HG03060 (cell line): ENCODE results near the gene ATG4A.

ENCODE experiments used
- ATAC-seq: cut with Tn5 transposase; IDR thresholded peaks from one replicate; pipeline ENCODE4 v1.9.1; 2021; ENCODE audit warnings: low read depth, moderate number of reproducible peaks; ENCODE audit not compliant: unreplicated experiment

Gene ATG4A

DNA sequence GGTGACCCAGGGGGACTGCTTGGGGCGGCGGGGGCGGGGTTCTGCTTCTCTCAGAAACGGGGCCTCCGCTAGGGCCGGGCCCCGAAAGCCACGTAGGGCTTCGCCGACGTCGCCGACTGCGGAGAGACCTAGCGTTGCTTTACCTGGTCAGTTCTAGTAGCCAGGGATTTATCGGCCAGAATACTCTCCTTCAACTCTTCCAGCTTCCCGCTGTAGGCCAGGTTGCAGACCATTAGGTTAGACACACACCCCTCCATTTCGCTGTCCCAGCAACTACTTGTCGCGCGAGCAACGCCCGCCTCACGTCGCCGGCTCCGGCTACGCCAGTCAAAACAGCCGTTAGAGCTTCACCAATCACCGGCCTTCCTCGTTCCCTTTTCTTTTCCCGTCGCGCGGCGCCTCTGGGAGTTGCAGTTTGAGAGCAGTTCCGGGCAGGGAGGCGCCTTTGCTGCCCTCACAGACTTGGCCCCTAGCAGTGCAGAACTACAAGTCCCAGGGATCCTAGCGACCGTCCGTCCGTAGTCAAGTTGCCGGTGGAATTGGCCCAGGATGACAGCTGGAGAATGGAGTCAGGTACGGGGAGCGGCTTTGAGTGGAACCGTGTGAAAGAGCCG, at the start of gene ATG4A, which contains the start of gene PSMD10:
TSS of gene ATG4A (plus strand) at position 515 of the 614 bp plus-strand sequence. CDS start at position 564, 49 bp downstream.
TSS of gene PSMD10 (minus strand) at position 279 of the 614 bp plus-strand sequence. CDS start at position 257, 22 bp downstream.
- peak; percentile 91 for ATAC-seq

GRCh38 chrX:108044554-108045256, 46.9 kb upstream of the ATG4A start, which contains the start of gene VSIG1:
VSIG1 (plus strand) TSS chrX:108045065; CDS start chrX:108045131, 66 bp downstream.
- ATAC-seq, result no peak

DNA sequence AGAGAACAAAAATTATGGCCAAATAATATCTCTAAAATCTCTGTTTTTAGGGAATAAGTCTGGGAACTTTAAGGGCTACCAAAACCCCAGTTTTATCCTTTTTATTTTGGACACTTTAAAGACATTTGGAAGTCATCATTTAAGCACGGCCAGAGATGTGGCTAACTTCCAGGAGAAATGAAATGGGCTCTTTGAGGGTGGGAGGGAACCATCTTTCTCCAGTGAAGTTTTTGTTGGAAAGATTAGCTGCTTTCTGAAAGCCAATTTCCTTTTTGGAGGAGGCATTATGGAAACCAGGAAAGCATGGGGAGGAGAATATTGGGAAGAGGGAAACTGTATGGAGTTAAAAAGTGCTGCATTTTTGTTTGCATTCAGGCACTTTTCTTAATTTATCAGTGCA, 41.9 kb upstream of the ATG4A start:
- no peak for ATAC-seq

DNA sequence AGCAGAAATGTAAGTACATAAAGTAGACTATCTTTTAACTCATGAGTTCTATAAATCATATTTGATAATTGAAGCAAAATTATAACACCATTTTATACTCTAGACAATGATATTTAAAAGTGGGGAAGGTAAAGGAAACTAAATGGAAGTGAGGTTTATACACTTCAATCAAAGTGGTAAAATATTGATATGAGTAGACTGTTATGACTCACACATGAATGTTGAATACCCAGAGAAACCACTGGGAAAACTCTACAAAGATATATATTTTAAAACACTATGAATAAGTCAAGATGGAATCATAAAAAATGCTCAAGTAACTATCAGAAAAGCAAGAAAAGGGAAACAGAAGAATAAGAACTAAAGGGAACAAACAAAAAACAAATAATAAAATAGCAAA, 38.4 kb upstream of the ATG4A start:
- no peak for ATAC-seq

DNA sequence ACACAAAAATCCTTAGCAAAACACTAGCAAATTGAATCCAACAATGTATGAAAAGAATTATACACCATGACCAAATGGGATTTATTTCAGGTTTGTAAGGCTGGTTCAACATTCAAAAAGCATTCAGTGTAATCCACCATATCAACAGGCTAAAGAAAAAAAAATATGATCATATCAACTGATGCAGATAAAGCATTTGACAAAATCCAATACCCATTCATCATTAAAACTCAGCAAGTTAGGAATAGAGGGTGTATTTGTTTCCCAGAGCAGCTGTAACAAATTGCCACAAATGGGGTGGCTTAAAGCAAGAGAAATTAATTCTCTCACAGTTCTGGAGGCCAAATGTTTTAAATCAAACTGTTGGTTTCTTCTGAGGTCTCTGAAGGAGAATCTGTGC, 36.0 kb upstream of the ATG4A start:
- ATAC-seq, result no peak

DNA sequence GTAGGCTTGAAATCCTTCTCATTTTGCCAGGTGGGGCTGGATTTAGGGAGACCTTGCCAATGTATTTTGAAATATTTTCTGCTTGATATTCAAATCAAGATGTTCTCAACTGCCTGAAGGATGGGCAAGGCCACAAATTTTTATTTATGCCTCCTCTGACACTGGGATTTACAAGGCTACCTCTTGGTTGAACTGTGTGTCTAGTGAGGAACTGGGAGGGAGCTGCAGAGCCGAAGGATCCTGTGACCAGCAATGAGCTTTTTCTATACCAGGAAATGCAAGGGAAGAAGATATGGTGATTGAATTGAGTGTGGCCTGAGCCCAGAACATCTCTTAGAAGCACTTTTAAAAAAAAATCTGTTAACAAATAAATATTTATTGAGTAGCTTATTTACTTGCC, 31.8 kb upstream of the ATG4A start:
- ATAC-seq, result no peak

DNA sequence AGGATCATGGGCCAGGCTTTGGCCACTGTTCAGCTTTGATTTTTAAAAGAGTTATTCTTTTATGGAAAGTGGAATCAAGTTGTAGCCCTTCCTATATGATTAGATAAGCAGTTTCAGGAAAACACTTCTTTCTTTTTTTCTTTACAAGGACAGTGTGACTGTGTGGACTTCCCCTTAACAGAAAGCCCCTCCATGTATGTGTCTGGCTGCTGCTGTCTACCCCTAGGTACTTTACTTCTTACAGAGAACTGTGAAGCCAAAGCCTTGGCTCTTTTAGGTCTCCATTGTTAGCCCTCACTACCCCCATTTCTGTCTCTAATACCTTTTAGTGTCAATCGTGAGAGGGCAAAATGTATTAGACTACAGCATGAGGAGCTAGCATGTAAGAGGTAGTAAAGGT, 27.6 kb upstream of the ATG4A start:
- ATAC-seq, result no peak

DNA sequence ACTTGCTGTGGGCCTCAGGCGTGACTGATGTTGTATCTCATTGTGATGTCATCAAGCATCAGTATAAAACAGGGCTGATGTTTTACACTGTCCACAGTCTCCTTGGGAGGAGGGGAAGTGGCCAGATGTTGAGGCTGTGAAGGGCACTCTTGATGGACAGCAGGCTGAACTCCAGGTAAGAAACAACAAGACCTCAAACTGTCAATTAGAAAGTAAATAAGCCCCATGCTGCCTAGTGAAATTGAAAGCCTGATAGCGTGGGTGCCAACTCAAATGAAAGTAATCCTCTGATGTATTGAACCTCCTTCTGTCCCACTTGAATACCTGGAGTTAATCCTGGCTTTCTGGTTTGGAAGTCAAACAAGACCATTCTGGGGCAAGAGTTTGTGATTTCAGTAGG, 27.0 kb upstream of the ATG4A start:
- no peak for ATAC-seq

GRCh38 chrX:108068121-108068520, 23.5 kb upstream of the ATG4A start:
- no peak for ATAC-seq

DNA sequence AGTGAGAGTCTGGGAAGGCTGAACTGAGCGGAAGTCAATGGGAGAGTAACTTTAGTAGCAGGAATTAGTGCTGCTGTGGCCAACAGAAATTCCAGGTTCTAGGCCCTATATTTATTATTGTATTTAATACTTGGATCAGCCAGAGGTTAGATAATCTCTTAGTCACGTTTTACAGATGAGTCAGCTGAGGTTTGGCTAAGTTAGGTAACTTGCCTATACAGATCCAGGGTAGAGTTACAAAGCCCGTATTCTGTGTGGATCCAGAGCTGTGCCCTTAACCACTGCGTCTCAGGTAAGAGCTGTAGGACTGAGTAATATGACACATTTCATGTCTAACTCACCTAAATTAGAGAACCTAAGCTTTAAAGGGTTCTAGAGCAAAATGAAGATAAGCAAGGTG, 20.7 kb upstream of the ATG4A start:
- ATAC-seq, result no peak

- no peak for ATAC-seq
These were observed 20.0 kb upstream of the ATG4A start for GRCh38 chrX:108071578-108071977.

- no peak for ATAC-seq
These were observed 18.8 kb upstream of the ATG4A start for GRCh38 chrX:108072746-108073145.

DNA sequence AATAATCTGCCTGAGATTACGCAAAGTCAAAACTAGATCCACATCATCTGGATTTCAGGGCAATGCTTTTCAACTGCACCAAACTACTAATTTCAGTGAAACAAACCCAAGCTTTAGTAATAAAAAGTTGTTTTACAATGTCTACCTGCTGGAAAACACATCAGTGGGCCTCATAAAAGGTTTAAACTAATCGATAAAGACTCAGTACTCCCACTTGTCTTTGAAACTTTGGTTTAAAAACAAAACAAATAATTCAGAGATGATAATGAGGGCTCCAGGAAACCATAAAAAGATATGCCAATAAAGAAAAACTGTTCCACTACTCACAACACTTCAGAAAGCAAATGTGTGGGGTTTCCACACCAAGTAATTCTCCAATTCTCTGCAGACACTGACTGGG, 10.5 kb upstream of the ATG4A start:
- ATAC-seq, result no peak

- ATAC-seq, result no peak
These were observed 3.8 kb upstream of the ATG4A start for GRCh38 chrX:108087792-108088191.

DNA sequence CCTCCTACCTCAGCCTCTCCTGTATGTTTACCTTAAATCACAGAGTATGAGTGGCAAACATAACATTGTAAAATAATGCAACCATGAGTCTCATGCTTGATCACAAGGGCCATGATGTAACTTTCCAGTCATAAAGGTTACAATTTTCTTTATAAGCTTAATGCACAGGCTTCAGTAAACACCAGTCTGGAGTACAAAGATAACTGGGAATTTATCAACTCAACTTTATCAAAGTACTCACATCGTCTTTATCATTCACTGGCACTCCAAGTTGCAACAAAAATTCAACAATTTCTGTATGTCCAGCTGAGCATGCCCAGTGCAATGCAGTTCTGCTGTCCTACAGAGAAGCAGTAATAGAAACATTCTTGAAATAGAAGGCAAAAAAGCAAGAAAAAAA, 3.1 kb upstream of the ATG4A start:
- ATAC-seq, result no peak

DNA sequence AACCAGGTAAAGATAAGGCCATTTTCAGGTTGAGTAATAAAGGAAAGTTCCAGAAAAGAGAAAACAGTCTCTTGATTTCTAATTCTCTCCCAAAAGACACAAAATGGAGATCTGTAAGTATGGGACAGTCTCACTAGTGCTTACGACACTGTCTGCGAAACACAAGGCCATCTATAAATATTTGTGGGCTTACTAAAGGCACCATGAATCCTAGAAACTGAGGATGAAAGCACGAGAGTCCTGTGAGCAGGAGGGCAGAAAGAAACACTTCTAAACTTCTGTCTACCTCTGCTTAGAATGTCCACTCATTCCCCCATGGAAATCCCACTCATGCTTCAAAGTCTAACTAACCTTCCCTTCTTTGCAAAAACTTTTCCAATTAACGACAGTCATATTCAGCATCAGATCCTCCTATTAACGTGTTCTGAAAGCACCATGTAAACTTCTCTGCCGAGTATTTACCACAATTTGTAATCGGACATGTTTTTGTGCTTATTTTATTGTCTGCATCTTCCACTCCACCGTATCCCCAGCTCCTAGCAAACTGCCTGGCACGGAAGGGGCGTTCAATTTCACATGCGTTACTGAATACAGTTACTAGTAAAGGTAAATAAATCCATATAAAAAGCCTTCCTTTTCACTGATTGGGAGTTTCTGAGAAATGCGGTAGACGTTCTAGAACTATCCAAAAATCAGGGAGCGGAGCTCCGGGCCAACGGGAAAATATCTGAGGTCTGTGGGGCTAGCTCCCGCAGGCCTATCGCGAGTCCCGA, 901 bp upstream of the ATG4A start:
- ATAC-seq, result no peak

DNA sequence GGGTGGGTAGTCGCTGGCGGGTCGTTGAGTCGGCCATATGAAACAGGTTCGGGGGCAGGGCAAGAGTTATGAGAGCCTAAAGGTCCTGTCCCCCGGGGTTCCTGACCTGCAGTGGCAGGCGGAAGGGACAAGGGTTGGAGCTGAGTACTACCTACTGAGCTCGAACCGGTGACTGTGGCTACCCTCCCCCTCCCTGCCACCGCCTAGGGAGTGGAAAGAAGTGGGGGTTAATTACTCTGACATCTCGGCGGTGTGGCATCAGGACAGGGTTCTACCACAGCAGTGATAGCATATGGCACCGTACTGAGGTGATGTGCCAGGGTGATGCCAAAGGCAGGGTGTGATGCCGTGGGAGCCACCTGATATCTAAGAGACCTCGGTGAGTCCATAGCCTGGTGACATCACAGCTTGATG, 307 bp downstream of the ATG4A start:
- peak; percentile 19 for ATAC-seq

GRCh38 chrX:108097380-108097779, 5.8 kb downstream of the ATG4A start:
- ATAC-seq, result no peak

DNA sequence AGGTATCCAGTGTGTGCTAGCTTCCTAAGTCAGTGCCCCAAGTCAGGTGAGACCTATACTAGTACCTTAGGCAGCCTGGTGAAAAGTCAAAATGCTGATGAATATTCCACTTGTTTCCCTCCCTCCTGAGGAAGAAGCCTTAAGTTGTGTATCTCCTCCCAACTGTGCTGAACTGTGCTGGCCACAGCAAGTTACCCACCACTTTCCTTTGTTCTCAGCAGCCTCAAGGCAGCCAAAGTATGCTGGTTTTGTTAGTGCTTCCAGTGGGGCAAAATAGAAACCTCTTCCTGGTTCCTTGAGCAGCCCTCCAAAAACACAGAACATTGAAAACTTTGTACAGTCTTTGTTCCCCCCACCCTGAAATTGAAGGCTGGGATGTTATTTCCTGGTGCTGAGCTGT, 13.9 kb downstream of the ATG4A start:
- ATAC-seq, result no peak

DNA sequence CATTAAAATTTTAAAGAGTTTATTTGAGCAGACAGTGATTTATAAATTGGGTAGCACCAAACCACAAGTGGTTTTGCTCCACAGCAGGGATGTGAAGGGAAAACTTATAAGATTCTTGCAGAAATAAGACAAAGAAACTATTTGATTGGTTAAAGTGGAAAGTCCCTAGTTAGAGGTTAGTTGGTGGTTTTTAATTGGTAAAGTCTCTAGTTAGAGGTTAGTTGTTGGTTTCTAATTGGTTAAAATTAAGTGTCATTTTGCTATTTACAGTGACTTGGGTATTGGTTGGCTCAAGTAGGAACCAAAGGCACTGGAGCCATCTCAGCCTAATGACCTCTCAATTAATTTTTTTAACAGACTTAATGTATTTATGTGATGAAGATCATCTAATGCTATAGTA, 23.0 kb downstream of the ATG4A start:
- no peak for ATAC-seq

- ATAC-seq, result no peak
These were observed 26.4 kb downstream of the ATG4A start for GRCh38 chrX:108117988-108118387.
